WERI-Rb-1 (cell line): ENCODE data around the gene SPON1.

ENCODE experiments used
- DNase-seq: peaks from one replicate; pipeline ENCODE4 v3.0.0-alpha.2; 2020
- H3K27ac ChIP-seq: fragments of 250-450 bp; sonication (Bioruptor Pico); 2 replicates; pipeline ENCODE4 v1.5.1; 2020; ENCODE audit warnings: mild to moderate bottlenecking, moderate library complexity
- H3K27me3 ChIP-seq: fragments of 250-450 bp; sonication (Bioruptor Pico); 2 replicates; pipeline ENCODE4 v1.5.1; 2021; ENCODE audit warnings: mild to moderate bottlenecking, low read depth, moderate library complexity; ENCODE audit not compliant: insufficient read depth, severe bottlenecking
- H3K36me3 ChIP-seq: fragments of 250-450 bp; sonication (Bioruptor Pico); 2 replicates; pipeline ENCODE4 v1.5.1; 2020; ENCODE audit warnings: mild to moderate bottlenecking, moderate library complexity
- H3K4me3 ChIP-seq: 2 replicates; pipeline ENCODE4 v1.5.1; 2011; ENCODE audit warnings: low read depth, mild to moderate bottlenecking, control low read depth, low read length
- H3K9me3 ChIP-seq: fragments of 250-450 bp; sonication (Bioruptor Pico); 2 replicates; pipeline ENCODE4 v1.5.1; 2021; ENCODE audit warnings: mild to moderate bottlenecking, moderate library complexity; ENCODE audit not compliant: severe bottlenecking
- TF ChIP-seq, protein P1 (sequence below): IDR thresholded peaks from 2 replicates; pipeline ENCODE4 v1.5.1; 2011; ENCODE audit warnings: low read depth, mild to moderate bottlenecking, control low read depth, inconsistent platforms, low read length

The SPON1 gene

DNA sequence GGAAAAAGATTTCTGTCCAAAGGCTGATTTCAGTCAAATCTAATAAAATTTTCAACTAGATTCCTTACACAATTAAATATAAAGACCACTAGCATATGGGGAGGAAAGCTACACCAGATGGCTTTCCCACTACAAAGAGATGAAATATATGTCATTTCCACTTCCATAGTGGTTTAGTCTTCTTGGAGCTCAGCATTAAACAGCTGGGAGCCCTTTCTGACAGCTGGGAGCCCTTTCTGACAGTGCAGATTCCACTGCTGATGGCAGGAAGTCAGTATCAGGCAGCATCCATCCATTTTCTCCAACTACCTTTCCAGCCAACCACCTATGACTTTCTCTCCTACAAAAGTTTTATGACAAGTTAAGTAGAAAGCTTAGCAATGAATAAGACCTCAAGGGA lies 218.6 kb downstream of the SPON1 start:
- TF ChIP-seq, protein P1, sequence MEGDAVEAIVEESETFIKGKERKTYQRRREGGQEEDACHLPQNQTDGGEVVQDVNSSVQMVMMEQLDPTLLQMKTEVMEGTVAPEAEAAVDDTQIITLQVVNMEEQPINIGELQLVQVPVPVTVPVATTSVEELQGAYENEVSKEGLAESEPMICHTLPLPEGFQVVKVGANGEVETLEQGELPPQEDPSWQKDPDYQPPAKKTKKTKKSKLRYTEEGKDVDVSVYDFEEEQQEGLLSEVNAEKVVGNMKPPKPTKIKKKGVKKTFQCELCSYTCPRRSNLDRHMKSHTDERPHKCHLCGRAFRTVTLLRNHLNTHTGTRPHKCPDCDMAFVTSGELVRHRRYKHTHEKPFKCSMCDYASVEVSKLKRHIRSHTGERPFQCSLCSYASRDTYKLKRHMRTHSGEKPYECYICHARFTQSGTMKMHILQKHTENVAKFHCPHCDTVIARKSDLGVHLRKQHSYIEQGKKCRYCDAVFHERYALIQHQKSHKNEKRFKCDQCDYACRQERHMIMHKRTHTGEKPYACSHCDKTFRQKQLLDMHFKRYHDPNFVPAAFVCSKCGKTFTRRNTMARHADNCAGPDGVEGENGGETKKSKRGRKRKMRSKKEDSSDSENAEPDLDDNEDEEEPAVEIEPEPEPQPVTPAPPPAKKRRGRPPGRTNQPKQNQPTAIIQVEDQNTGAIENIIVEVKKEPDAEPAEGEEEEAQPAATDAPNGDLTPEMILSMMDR: no peak

DNA sequence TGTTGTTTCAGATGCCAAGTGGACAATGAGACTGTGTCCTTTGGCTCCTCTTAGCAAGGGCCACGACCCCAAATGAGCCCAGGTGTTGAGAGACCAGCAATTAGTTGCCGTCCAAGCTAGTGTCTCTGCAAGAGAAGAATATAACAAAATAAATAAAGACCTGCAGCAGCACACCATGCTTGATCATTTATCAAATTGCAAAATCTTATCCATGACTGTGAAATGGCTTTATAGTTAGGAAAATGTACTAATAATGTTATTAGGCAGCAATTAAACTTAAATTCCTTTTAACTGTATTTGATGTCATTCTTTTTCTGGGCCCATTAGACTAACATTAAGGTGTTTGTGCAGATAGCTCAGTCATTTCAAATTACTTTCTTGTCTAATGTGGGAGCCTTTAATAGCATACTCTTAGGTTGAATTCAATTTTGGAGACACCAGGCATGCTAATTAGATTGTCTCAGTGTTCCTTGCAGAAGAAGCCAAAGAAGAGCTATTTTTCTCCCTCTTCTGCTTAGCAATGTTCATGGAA lies 220.4 kb downstream of the SPON1 start:
- Histone ChIP-seq H3K27ac (no peak overlapping the region), H3K36me3 (no peaks in the 10 kb centered on the region), H3K4me3 (no peak overlapping the region), H3K9me3 (no peaks in the 10 kb centered on the region), H3K27me3 (peaks cover 9% of the 10 kb centered on the region)
- no peak for DNase-seq
- TF ChIP-seq, protein P1: no peak

More for the DNA sequence above, 218.6 kb downstream of the SPON1 start:
- Histone ChIP-seq H3K27me3 (peaks cover 12% of the 10 kb centered on the region), H3K36me3 (no peaks in the 10 kb centered on the region), H3K4me3 (no peak overlapping the region), H3K27ac (no peak overlapping the region), H3K9me3 (no peaks in the 10 kb centered on the region)
- no peak for DNase-seq

DNA sequence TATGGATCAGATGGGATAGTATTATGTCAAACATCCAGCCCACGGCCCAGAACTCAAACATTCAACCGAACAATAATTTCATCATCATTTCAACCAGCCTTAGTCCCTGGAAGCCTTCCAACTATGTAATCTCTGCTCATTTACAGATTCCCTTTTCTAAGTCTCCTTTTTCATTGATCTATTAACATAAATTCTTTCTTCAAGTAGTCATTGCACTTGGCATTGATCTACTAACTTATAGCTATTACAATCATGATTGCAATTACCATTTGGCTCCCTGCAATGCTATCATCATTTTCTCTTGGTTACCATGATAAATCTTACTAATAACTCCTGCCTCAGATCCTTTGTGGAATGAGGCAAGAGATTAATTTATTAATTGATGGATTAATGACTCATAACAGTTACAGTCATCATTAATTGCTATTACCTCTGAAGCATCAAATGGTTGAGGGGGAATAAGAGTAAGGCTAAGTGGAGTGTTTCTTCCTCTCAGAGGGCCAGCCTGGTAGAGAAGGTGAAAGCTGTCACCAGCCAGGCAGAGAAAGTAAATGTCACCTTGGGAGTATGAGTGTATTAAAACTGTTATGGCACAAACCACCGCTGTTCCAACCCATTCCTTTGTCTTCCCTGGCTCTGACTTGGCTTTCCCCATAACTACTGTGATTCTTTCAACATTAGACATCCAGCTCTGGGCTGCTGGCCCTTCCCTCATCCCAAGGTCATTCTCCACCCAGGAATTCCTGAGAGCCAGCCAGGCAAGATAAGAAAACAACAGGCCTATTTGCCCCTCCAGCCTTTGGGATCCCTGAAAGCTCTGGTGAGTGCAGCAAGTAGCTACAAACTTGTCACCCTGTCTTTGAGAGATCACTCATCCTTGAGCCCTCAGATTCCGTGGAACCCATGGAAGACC lies 221.8 kb downstream of the SPON1 start:
- Histone ChIP-seq H3K27me3 (peaks cover 13% of the 10 kb centered on the region), H3K27ac (no peak overlapping the region), H3K4me3 (no peak overlapping the region), H3K36me3 (no peaks in the 10 kb centered on the region), H3K9me3 (no peaks in the 10 kb centered on the region)
- TF ChIP-seq, protein P1: no peak
- DNase-seq: no peak

DNA sequence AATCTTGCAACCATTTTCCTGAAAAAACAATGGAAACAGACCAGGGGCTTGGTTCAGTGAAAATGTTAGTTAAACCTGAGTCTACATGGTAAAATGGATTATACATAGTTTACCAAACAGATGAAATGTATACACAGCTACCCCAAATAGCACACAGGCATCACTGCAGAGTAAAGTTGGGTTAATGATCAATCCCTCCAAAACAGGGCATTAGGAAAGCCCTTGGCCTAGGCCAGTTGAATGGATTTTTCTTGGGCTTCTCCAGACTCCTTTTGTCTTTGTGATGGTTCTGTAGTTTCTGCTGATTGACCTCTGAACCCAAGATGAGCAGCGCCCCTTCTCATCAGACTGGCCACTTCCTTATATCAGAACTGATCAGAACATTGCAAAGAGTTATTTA lies 222.9 kb downstream of the SPON1 start:
- Histone ChIP-seq H3K9me3 (no peaks in the 10 kb centered on the region), H3K27me3 (peaks cover 19% of the 10 kb centered on the region), H3K4me3 (no peak overlapping the region), H3K36me3 (no peaks in the 10 kb centered on the region), H3K27ac (no peak overlapping the region)
- no peak for DNase-seq
- TF ChIP-seq, protein P1: no peak

DNA sequence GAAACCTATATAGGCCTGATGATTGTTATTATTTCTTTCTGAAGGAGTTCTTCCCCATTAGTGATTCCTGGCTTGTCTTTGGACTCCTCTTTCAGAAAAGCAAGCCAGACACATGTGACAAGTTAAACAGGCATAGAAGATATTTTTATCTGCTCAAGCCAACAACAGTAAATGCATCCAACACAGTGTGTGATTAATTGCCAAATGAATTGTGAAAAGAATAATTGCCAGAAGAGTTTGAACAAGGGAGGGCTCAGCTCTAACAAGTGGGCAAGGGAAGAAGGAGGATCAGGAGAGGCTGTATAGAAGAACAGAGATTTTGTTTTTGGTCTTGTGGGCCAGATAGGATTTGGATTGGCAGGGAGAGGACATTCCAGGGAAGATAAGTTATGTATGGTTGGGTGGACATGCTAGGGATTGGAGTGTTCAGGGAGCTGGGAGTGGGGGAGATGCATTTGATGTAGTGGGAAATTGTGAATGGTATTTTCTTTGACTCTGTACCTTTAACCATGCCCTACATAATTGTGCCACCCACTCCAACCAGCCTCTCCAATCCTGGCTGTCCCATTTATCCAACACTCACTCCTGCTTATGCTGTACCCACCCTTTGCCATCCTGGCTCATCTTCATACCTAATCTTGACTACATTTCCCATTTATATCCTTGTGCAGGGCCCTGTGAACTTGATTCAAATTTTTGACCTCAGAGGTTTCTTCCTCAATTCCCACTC lies 223.7 kb downstream of the SPON1 start:
- Histone ChIP-seq H3K27ac (no peak overlapping the region), H3K36me3 (no peaks in the 10 kb centered on the region), H3K27me3 (peaks cover 19% of the 10 kb centered on the region), H3K4me3 (no peak overlapping the region), H3K9me3 (no peaks in the 10 kb centered on the region)
- no peak for DNase-seq
- TF ChIP-seq, protein P1: no peak
